Ishikawa (cell line): ENCODE measurements around the gene PPP1R27.

ENCODE experiments used
- CEBPB ChIP-seq: IDR thresholded peaks from 2 replicates; pipeline ENCODE4 v1.6.1; 2012
- CREB1 ChIP-seq: IDR thresholded peaks from 2 replicates; pipeline ENCODE4 v1.6.1; 2012; ENCODE audit warnings: low read depth
- EGR1 ChIP-seq: IDR thresholded peaks from 2 replicates; pipeline ENCODE4 v1.6.1; 2012
- EP300 ChIP-seq: IDR thresholded peaks from 2 replicates; pipeline ENCODE4 v1.6.1; 2012; ENCODE audit warnings: borderline replicate concordance
- FOXM1 ChIP-seq: IDR thresholded peaks from 2 replicates; pipeline ENCODE4 v1.6.1; 2012; ENCODE audit warnings: low read depth, borderline replicate concordance
- MAX ChIP-seq: IDR thresholded peaks from 2 replicates; pipeline ENCODE4 v1.6.1; 2012
- NFIC ChIP-seq: IDR thresholded peaks from 2 replicates; pipeline ENCODE4 v1.6.1; 2012
- RAD21 ChIP-seq: IDR thresholded peaks from 2 replicates; pipeline ENCODE4 v1.6.1; 2012; ENCODE audit warnings: low read depth
- REST ChIP-seq: IDR thresholded peaks from 2 replicates; pipeline ENCODE4 v1.6.1; 2012; ENCODE audit warnings: low read depth, mild to moderate bottlenecking
- TAF1 ChIP-seq: IDR thresholded peaks from 2 replicates; pipeline ENCODE4 v1.6.1; 2012; ENCODE audit warnings: low read depth, mild to moderate bottlenecking
- TCF12 ChIP-seq: IDR thresholded peaks from 2 replicates; pipeline ENCODE4 v1.6.1; 2012; ENCODE audit warnings: low read depth
- TEAD4 ChIP-seq: IDR thresholded peaks from 2 replicates; pipeline ENCODE4 v1.6.1; 2012
- USF1 ChIP-seq: IDR thresholded peaks from 2 replicates; pipeline ENCODE4 v1.6.1; 2012
- YY1 ChIP-seq: IDR thresholded peaks from 2 replicates; pipeline ENCODE4 v1.6.1; 2012; ENCODE audit warnings: low read depth
- ZBTB7A ChIP-seq: IDR thresholded peaks from 2 replicates; pipeline ENCODE4 v1.6.1; 2012; ENCODE audit warnings: low read depth

The PPP1R27 gene

GRCh38 chr17:81834831-81835267 lies at the start of gene PPP1R27:
Gene PPP1R27, minus strand, starts transcription at chr17:81835050. Its CDS starts 97 bp downstream, at chr17:81834953.
- TF ChIP-seq EGR1, result no peak

GRCh38 chr17:81884520-81884919 lies 49.7 kb upstream of the PPP1R27 start:
- TF ChIP-seq NFIC, result no peak
- no peak for TF ChIP-seq TCF12
- no peak for TF ChIP-seq ZBTB7A

- no peak for TF ChIP-seq EGR1
- no peak for TF ChIP-seq ZBTB7A
- TF ChIP-seq USF1, result no peak
- TF ChIP-seq REST, result no peak
- TF ChIP-seq TAF1, result no peak
- no peak for TF ChIP-seq FOXM1
- TF ChIP-seq TCF12, result no peak
- TF ChIP-seq MAX, result no peak
- no peak for TF ChIP-seq TEAD4
- no peak for TF ChIP-seq CREB1
- no peak for TF ChIP-seq CEBPB
- TF ChIP-seq RAD21, result no peak
- TF ChIP-seq EP300, result no peak
- no peak for TF ChIP-seq NFIC
- TF ChIP-seq YY1, result no peak
These were observed 44.3 kb upstream of the PPP1R27 start for GRCh38 chr17:81879121-81879520.

- no peak for TF ChIP-seq EGR1
- no peak for TF ChIP-seq EP300
- TF ChIP-seq ZBTB7A, result no peak
- no peak for TF ChIP-seq TCF12
- no peak for TF ChIP-seq MAX
- TF ChIP-seq YY1, result no peak
- no peak for TF ChIP-seq FOXM1
These were observed 43.4 kb upstream of the PPP1R27 start for GRCh38 chr17:81878294-81878693.

GRCh38 chr17:81877569-81877968 lies 42.7 kb upstream of the PPP1R27 start:
- TF ChIP-seq MAX, result no peak
- TF ChIP-seq FOXM1, result no peak
- TF ChIP-seq EP300, result no peak
- TF ChIP-seq TAF1, result no peak
- TF ChIP-seq YY1, result no peak
- no peak for TF ChIP-seq REST
- no peak for TF ChIP-seq TCF12
- no peak for TF ChIP-seq CREB1
- no peak for TF ChIP-seq RAD21
- no peak for TF ChIP-seq CEBPB
- no peak for TF ChIP-seq EGR1

GRCh38 chr17:81871387-81872230 lies 36.8 kb upstream of the PPP1R27 start:
- no peak; the same call in 1 of the 2 replicates for TF ChIP-seq ZBTB7A
- peak; percentile 28; the same call in 1 of the 2 replicates for TF ChIP-seq CREB1
- TF ChIP-seq YY1, result peak; percentile 96
- peak; percentile 99 for TF ChIP-seq MAX
- TF ChIP-seq REST, result no peak
- peak; percentile 53; the same call in 1 of the 2 replicates for TF ChIP-seq EGR1
- TF ChIP-seq TEAD4, result peak; percentile 11; the same call in 1 of the 2 replicates
- TF ChIP-seq USF1, result peak; percentile 91; the same call in 1 of the 2 replicates
- TF ChIP-seq EP300, result peak; percentile 55; the same call in 1 of the 2 replicates
- TF ChIP-seq TAF1, result peak; percentile 66; the same call in 1 of the 2 replicates
